Stimulated activated CD4-positive, alpha-beta T cell treated with anti-CD3 and anti-CD28 coated beads, Interleukin-1b, Interleukin-23, amount 100 ng/mL, for 48 hours (primary cell): ENCODE results near the gene CDH4.

ENCODE experiments used
- DNase-seq: peaks from one replicate; pipeline ENCODE4 v3.0.0-alpha.2; 2020

Gene CDH4

DNA sequence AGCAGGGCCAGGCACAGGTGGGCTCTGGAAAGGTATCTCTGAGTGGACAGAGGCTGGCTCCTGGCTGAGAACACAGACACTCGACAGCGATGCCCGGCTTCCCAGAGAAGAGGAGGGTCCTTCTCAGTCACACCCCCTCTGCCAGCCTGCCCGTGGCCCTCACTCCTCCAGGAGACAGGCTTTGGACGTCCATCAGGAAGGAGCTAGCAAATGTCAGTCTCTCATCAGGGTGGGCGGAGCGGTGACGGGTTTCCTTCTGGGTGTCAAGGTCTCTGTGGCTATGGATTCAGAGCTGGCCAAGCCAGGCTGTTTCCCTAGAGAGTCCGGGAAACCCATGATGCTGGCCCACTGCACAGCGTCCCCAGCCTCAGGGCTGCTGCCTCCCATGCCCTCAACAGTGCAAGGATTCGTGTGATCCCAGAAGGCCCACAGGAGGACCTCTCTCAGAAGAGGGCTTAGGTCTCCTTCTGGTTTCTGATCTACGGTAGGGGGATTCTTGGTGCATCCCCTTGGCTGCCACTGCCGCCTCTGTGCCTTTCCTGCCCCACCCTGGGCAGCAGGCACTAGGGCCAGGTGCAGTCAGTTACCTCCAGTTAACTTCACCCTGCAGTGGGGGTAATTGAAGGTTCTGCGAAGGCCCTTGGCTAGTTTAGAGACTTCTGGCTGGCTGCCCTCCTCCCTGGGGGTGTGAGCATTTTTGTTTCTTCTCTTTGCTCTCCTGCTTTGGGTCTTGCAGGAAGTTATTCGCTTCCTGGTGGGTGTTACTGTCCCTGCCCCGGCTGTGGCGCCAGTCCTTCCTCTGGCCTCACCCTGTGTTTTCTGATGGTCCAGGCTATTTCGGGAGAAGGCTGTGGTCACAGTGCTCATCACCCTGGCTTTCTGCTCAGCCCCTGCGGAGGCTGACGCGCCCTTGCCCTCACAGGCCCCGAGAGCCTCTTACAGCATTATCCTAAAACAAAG, 80.2 kb downstream of the CDH4 start:
- DNase-seq, result no peak

DNA sequence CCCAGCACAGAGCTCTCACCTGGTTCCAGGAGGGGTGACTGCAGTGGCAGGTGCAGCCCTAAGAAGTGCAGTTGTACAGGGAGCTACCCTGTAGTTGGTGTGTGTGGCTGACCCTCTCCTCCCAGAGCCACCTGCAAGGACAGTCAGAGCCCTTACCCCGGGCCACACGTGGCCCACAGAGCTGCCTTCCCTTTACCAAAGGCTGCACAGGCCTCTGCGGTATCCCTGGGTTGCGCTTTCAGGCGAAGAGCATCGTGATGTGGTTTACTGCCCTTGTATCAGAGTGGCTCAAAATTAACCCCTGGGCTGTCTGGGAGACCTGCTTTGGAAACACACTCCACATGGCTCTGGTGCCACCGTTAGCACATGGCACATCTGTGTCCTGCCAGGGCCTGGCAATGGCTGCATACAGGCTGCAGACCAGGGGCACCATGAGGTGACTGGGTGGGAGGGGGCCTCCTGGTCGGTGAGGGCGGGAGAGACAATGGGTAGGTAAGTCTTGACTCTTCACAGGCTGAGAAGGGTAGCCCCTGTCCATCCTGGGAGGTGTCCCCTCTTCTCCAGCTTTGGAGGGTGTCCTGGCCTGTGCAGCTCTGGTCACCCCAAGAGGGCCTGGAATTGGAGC, 81.5 kb downstream of the CDH4 start:
- no peak for DNase-seq

- DNase-seq, result no peak
Observed at GRCh38 chr20:61340157-61340556, 88.1 kb downstream of the CDH4 start.

- no peak for DNase-seq
Observed at GRCh38 chr20:61341605-61342004, 89.5 kb downstream of the CDH4 start.

DNA sequence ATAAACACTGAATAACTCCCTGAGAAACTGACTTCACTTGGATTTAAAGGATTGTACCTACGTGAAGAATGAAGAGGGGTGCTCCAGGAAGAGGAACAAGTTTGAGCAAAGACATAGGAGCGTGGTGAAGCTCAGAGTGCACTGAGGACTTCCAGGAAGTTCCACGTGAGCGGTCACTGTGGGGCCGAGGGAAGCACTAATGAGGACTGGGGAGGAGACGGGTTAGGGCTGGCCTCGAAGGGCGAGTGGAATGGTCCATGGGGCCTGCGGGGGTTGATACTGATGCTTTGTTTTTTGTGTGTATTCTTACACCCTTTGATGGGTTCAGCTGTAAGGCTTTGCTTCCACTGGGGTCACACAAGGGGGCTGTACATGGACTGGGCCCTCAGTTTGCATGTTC, 91.9 kb downstream of the CDH4 start:
- no peak for DNase-seq

DNA sequence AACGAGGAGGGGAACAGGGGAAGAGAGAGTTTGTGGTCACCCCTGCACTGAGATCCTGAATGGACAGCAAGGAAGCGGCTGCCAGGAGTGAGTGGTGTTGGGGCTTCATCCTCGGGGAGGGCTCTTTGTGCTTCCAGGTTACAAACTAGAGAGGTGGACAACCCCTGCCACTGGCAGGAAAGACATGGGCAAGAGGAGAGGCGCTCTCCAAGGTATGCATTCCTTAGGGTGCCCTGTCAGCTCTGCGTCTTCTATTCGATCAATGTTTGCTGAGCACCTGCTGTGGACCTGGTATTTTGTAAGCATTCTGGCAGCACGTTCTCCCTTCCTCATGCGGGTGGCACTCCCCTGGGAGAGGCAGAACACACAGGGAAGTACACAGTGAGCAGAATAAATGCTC, 93.6 kb downstream of the CDH4 start:
- no peak for DNase-seq

DNA sequence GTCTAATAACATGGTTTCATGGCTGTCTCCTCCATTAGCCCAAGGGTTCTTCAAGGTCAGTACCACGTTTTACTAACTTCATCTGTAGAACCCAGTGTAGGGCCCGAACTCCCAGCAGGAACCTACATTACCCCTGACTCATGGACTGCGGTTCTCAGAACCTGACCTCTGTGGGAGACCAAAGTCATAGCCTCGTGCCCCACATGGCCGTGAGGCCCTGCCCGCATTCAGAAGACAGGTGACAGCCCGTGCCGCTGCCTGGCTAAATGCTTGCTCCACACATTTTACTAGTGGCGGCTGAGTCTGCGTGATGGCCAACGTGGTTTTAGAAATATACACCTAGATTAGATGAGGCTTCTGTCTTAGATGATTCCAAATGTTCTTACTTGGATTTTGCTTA, 94.9 kb downstream of the CDH4 start:
- no peak for DNase-seq

DNA sequence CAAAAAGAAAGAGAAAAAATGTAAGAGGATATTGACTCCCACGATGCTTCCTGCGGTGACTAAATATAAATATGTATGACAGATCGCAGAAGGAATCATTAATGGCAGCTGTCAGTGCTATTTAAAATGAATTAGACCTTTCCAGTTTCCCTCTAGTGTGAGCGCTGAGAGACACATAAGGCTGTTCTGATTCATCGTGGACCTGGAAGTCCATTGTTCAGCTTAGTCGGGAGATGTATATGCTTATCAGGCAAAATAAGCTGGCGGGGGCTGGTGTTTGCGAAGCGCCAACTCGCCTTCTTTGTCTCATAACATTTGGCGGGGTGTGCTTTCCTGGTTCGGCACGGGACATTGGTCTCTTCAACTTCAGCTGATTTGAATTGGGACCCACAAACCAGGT, 95.4 kb downstream of the CDH4 start:
- DNase-seq, result no peak

- no peak for DNase-seq
Observed at GRCh38 chr20:61349447-61350165, 97.5 kb downstream of the CDH4 start.

DNA sequence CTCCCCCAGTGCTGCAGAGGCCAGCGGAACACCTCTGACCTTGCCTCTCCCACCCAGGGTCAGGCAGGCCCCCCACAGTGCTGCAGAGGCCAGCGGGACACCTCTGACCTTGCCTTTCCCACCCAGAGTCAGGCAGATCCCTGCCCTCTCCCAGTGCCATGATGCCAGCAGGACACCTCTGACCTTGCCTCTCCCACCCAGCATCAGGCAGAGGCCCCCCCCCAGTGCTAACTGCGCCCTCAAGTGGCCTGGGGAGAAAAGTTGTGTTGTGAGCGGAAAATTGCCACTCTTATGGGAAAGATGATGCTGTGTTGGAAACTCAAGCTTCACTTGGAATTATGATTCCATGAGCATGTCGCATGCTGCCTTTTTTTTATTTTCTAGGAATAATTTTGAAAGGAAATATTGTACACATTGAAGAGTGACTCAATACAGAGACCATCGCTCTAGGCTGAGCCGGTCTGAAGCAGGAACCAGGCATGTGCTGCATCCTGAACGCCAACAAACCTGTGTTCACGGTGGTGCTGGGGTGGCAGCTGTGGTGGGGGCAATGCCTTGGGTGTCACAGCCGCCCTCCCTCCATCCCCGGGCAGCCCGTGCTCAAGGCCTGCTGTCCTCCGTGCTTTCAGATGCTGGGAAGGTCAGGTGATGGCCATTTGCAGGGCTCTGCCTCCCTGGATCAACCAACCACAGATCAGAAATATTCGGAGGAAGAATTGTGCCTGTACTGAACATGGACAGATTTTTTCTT, 98.6 kb downstream of the CDH4 start:
- no peak for DNase-seq

DNA sequence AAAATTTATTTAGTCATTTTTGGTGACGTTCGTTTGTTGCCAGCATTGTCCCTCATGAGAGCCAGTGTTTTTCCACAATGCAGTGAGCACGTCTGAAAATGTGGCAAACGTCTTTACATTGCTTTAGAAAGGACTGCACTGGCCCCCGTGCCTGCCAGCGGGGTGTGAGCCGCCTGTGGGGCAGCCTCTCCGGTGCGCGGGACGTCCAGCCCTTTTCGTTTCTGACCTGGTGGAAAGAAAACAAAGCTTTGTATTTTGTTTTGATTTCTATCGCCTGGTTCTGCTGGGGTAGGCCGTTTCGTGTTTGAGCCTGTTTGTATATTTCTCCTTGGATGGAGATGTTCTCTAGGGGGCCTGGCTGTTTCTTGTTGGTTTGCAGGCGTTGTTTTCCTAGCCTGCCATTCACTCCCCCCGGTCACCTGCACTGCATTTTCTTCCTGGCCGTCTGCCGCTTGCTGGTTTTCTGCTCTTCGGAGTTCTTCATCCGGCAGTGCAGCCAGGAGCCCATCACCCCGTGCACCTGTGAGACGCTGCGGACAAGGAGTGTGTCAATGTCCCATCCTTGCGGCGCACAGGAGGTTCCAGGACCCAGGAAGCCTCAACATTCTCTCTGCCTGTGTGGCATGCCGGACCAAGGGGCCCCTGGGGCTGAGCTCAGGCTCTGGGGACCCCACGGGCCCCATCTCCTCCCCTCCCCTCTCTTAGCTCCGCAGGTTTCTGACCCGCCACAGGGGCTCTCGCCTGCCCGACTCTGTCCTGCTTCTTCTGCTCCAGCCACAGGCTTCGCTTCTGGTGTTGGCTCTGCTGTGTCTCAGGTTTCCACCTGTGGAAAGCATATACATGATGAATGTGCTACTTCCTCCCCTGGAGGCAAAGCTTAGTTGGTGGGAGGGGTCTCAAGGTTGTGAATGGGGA, 100.5 kb downstream of the CDH4 start:
- DNase-seq, result no peak

DNA sequence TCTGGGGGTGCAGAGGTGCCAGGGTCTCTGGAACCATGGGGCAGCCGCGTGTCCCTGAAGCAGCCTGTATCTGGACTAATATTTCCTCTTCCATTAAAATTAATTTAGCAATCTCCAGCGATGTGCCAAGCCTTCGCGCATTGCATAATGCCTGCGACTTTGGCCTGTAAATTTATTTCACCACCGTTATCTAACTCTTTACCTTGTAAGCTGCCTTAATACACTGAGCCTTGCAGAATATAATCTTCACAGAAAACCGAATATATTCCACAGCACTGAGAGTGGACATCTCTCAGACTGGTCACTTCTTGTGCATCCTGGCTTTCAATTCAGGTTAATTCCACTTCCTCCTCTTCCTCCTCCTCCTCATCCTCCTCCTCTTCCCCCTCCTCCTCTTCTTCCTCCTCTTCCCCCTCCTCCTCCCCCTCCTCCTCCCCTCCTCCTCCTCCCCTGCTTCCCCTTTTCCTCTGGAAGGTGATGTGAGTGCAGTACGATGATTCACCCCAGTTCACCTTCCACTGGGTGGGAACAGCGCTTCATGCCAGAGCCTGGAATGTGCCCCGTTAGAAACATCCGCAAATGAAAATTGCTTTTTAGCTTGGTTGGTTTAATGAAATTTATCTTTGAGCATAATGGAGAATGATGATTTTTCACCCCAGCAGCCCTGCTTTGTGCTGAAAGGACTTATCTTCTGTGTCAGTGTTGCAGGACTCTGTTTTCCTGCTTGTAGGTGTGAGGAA, 101.4 kb downstream of the CDH4 start:
- DNase-seq, result no peak

DNA sequence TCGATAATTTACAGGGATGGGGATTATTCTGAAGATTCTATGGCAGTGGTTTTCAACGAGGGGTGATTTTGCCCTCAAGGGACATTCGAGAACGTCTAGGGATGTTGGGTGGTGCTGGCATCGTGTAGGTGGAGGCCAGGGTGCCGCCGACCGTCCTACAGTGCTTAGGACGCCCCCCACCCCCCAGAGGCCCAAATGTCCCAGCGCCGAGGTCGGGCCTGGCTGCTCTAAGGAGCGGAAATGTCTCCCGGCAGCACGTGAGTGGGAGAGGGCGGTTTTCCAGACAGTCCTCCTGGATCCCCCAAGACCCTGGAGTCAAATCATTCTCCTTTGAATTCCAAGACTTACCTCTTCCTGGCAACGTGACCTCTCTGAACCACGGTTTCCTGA, 101.9 kb downstream of the CDH4 start:
- DNase-seq, result no peak

GRCh38 chr20:61354501-61354900, 102.4 kb downstream of the CDH4 start:
- DNase-seq, result no peak

GRCh38 chr20:61354901-61355495, 102.9 kb downstream of the CDH4 start:
- DNase-seq, result no peak

- no peak for DNase-seq
Observed at GRCh38 chr20:61355585-61355984, 103.5 kb downstream of the CDH4 start.

- no peak for DNase-seq
Observed at GRCh38 chr20:61356196-61356595, 104.1 kb downstream of the CDH4 start.

GRCh38 chr20:61357119-61357518, 105.1 kb downstream of the CDH4 start:
- no peak for DNase-seq

GRCh38 chr20:61359254-61359653, 107.2 kb downstream of the CDH4 start:
- no peak for DNase-seq

- DNase-seq, result no peak
Observed at GRCh38 chr20:61360296-61360695, 108.2 kb downstream of the CDH4 start.

- no peak for DNase-seq
Observed at GRCh38 chr20:61360940-61361339, 108.9 kb downstream of the CDH4 start.
